WTC11 (cell line): Measurements from ENCODE around the gene ARHGAP8.

Source experiments
- ATF3 ChIP-seq: sonication (generic); formaldehyde crosslinking; conservative IDR thresholded peaks from 2 replicates; pipeline ENCODE4 v1.8.1; 2022; ENCODE audit warnings: mild to moderate bottlenecking, missing genetic modification reagents
- CBFB ChIP-seq: sonication (generic); formaldehyde crosslinking; IDR thresholded peaks from 2 replicates; pipeline ENCODE4 v1.8.1; 2022; ENCODE audit warnings: mild to moderate bottlenecking, low read depth, missing genetic modification reagents
- CTCF ChIP-seq: fragments of 200-600 bp; IDR thresholded peaks from 2 replicates; pipeline ENCODE4 v1.8.0; 2022; ENCODE audit warnings: antibody characterized with exemption
- E2F1 ChIP-seq: sonication (generic); formaldehyde crosslinking; IDR thresholded peaks from 2 replicates; pipeline ENCODE4 v1.8.0; 2022; ENCODE audit warnings: mild to moderate bottlenecking, missing genetic modification reagents
- E2F4 ChIP-seq: sonication (generic); formaldehyde crosslinking; IDR thresholded peaks from 2 replicates; pipeline ENCODE4 v1.8.1; 2022; ENCODE audit warnings: low read depth, mild to moderate bottlenecking, moderate library complexity, missing genetic modification reagents, borderline replicate concordance
- ETV6 ChIP-seq: sonication (generic); formaldehyde crosslinking; IDR thresholded peaks from 2 replicates; pipeline ENCODE4 v1.8.1; 2022; ENCODE audit warnings: mild to moderate bottlenecking, missing genetic modification reagents
- FOXJ3 ChIP-seq: sonication (generic); formaldehyde crosslinking; IDR thresholded peaks from 2 replicates; pipeline ENCODE4 v1.9.0; 2021; ENCODE audit warnings: missing genetic modification reagents, mild to moderate bottlenecking, borderline replicate concordance
- JUN ChIP-seq: sonication (generic); formaldehyde crosslinking; IDR thresholded peaks from 2 replicates; pipeline ENCODE4 v1.8.0; 2023; ENCODE audit warnings: mild to moderate bottlenecking, missing genetic modification reagents
- MAX ChIP-seq: sonication (generic); formaldehyde crosslinking; IDR thresholded peaks from 2 replicates; pipeline ENCODE4 v1.8.0; 2022; ENCODE audit warnings: mild to moderate bottlenecking, missing genetic modification reagents
- NFYB ChIP-seq: sonication (generic); formaldehyde crosslinking; conservative IDR thresholded peaks from 2 replicates; pipeline ENCODE4 v1.8.0; 2022; ENCODE audit warnings: low read depth, missing genetic modification reagents
- NR2C2 ChIP-seq: sonication (generic); formaldehyde crosslinking; IDR thresholded peaks from 2 replicates; pipeline ENCODE4 v1.8.0; 2022; ENCODE audit warnings: mild to moderate bottlenecking, missing genetic modification reagents
- PREB ChIP-seq: sonication (generic); formaldehyde crosslinking; IDR thresholded peaks from 2 replicates; pipeline ENCODE4 v1.8.1; 2022; ENCODE audit warnings: mild to moderate bottlenecking, missing genetic modification reagents, moderate library complexity, borderline replicate concordance
- RORB ChIP-seq: fragments of 250-450 bp; sonication (Bioruptor Pico); IDR thresholded peaks from 2 replicates; pipeline ENCODE4 v1.9.0; 2021; ENCODE audit warnings: mild to moderate bottlenecking
- ZNF396 ChIP-seq: fragments of 250-450 bp; sonication (Bioruptor Pico); IDR thresholded peaks from 2 replicates; pipeline ENCODE4 v1.8.0; 2021; ENCODE audit warnings: mild to moderate bottlenecking, moderate library complexity, borderline replicate concordance

- TF ChIP-seq E2F1 (CRISPR knock-in tag) (no peak), NFYB (CRISPR knock-in tag) (no peak), JUN (CRISPR knock-in tag) (no peak), ZNF396 (CRISPR knock-in tag) (no peak), CTCF (no peak), RORB (CRISPR knock-in tag) (no peak), MAX (CRISPR knock-in tag) (no peak), ATF3 (CRISPR knock-in tag) (no peak), PREB (CRISPR knock-in tag) (no peak), NR2C2 (no peak), ETV6 (CRISPR knock-in tag) (no peak), CBFB (CRISPR knock-in tag) (no peak), FOXJ3 (no peak), E2F4 (CRISPR knock-in tag) (no peak)
Measured at GRCh38 chr22:44891293-44891747, 138.9 kb downstream of the ARHGAP8 start.
